SK-N-SH treated with all-trans-retinoic acid at 6 μM for 48 hours (cell line): Measurements from ENCODE around the gene TNPO1.
A peak's percentile ranks its signal among the peaks of the same experiment; 100 is the strongest.

Experiments
- ATAC-seq: fragments of 200-7000 bp; cut with Tn5 transposase; 3 replicates; pipeline ENCODE4 v1.9.1; 2020; ENCODE audit warnings: mild to moderate bottlenecking, moderate library complexity
- ARNTL ChIP-seq: fragments of 450-650 bp; formaldehyde crosslinking; IDR thresholded peaks from 2 replicates; pipeline ENCODE4 v1.5.0; 2020; ENCODE audit warnings: low read depth, mild to moderate bottlenecking, moderate library complexity, borderline replicate concordance
- BACH2 ChIP-seq: fragments of 250-450 bp; sonication (Bioruptor Pico); IDR thresholded peaks from 2 replicates; pipeline ENCODE4 v1.9.0; 2021; ENCODE audit warnings: mild to moderate bottlenecking, borderline replicate concordance
- CSDC2 ChIP-seq: fragments of 250-450 bp; sonication (Bioruptor Pico); IDR thresholded peaks from 2 replicates; pipeline ENCODE4 v1.5.0; 2020; ENCODE audit warnings: mild to moderate bottlenecking, moderate library complexity
- ESRRG ChIP-seq: fragments of 250-450 bp; sonication (Bioruptor Pico); IDR thresholded peaks from 2 replicates; pipeline ENCODE4 v1.6.1; 2021; ENCODE audit warnings: mild to moderate bottlenecking
- GLIS3 ChIP-seq: fragments of 250-450 bp; sonication (Bioruptor Pico); IDR thresholded peaks from 2 replicates; pipeline ENCODE4 v1.5.0; 2020; ENCODE audit warnings: mild to moderate bottlenecking, moderate library complexity
- ISL1 ChIP-seq: fragments of 250-450 bp; sonication (Bioruptor Pico); IDR thresholded peaks from 2 replicates; pipeline ENCODE4 v2.1.2; 2022; ENCODE audit warnings: mild to moderate bottlenecking, moderate library complexity
- OSR1 ChIP-seq: fragments of 250-450 bp; sonication (Bioruptor Pico); IDR thresholded peaks from 2 replicates; pipeline ENCODE4 v1.8.0; 2022; ENCODE audit warnings: moderate library complexity, mild to moderate bottlenecking, inconsistent platforms
- PPARA ChIP-seq: fragments of 250-450 bp; sonication (Bioruptor Pico); IDR thresholded peaks from 2 replicates; pipeline ENCODE4 v1.5.0; 2020; ENCODE audit warnings: mild to moderate bottlenecking, borderline replicate concordance
- RARB ChIP-seq: fragments of 250-450 bp; sonication (Bioruptor Pico); IDR thresholded peaks from 2 replicates; pipeline ENCODE4 v1.8.0; 2021; ENCODE audit warnings: mild to moderate bottlenecking, moderate library complexity
- SNAI2 ChIP-seq: fragments of 250-450 bp; sonication (Bioruptor Pico); IDR thresholded peaks from 2 replicates; pipeline ENCODE4 v1.5.0; 2020; ENCODE audit warnings: mild to moderate bottlenecking, moderate library complexity
- TCF4 ChIP-seq: fragments of 250-450 bp; sonication (Bioruptor Pico); IDR thresholded peaks from 2 replicates; pipeline ENCODE4 v1.8.0; 2021; ENCODE audit warnings: mild to moderate bottlenecking, moderate library complexity, borderline replicate concordance
- ZC3H10 ChIP-seq: fragments of 250-450 bp; sonication (Bioruptor Pico); IDR thresholded peaks from 2 replicates; pipeline ENCODE4 v1.5.1; 2021; ENCODE audit warnings: mild to moderate bottlenecking, moderate library complexity
- ZFP3 ChIP-seq: fragments of 250-450 bp; sonication (Bioruptor Pico); IDR thresholded peaks from 2 replicates; pipeline ENCODE4 v1.5.0; 2020; ENCODE audit warnings: mild to moderate bottlenecking, moderate library complexity
- ZNF565 ChIP-seq: fragments of 450-650 bp; formaldehyde crosslinking; conservative IDR thresholded peaks from 2 replicates; pipeline ENCODE4 v1.5.0; 2020; ENCODE audit warnings: low read depth, mild to moderate bottlenecking, moderate library complexity
- ZNF70 ChIP-seq: fragments of 450-650 bp; formaldehyde crosslinking; IDR thresholded peaks from 2 replicates; pipeline ENCODE4 v1.5.0; 2020; ENCODE audit warnings: mild to moderate bottlenecking, moderate library complexity
- TF ChIP-seq, protein P1 (sequence below): fragments of 250-450 bp; sonication (Bioruptor Pico); IDR thresholded peaks from 2 replicates; pipeline ENCODE4 v1.5.1; 2021; ENCODE audit warnings: mild to moderate bottlenecking, moderate library complexity
- TF ChIP-seq, protein P2 (sequence below): fragments of 250-450 bp; sonication (Bioruptor Pico); IDR thresholded peaks from 2 replicates; pipeline ENCODE4 v1.8.0; 2020; ENCODE audit warnings: mild to moderate bottlenecking, moderate library complexity, borderline replicate concordance
- TF ChIP-seq, protein P3 (sequence below): fragments of 250-450 bp; sonication (Bioruptor Pico); IDR thresholded peaks from 2 replicates; pipeline ENCODE4 v1.5.0; 2020; ENCODE audit warnings: mild to moderate bottlenecking, moderate library complexity
- TF ChIP-seq, protein P4 (sequence below): fragments of 250-450 bp; sonication (Bioruptor Pico); IDR thresholded peaks from 2 replicates; pipeline ENCODE4 v1.5.1; 2020; ENCODE audit warnings: low read depth, mild to moderate bottlenecking, moderate library complexity

TNPO1 gene

DNA sequence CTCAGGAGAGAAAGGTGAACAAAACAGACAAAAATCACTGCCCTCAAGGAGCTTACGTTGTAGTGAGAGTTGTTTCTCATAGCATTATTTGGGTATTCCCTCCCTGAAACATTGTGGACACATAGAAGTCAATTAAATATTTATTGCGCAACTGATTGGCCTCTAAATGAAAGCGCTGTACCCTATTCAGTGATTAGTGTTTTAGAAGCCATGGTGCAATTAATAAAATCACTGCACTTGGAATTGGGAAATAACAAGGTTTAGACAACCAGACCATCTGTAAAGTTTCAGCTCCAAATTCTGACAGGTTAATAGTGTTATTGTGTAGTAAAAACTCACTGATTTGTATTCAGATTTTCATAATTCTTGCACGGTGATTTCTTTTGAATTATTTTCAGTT, 35.9 kb downstream of the TNPO1 start:
- no peak for ATAC-seq
- TF ChIP-seq CSDC2 (CRISPR knock-in tag), result no peak
- TF ChIP-seq RARB, result no peak
- no peak for TF ChIP-seq ARNTL (CRISPR knock-in tag)
- no peak for TF ChIP-seq GLIS3
- TF ChIP-seq ZNF70 (CRISPR knock-in tag), result no peak
- no peak for TF ChIP-seq PPARA
- no peak for TF ChIP-seq TCF4 (CRISPR knock-in tag)
- TF ChIP-seq, protein P1, sequence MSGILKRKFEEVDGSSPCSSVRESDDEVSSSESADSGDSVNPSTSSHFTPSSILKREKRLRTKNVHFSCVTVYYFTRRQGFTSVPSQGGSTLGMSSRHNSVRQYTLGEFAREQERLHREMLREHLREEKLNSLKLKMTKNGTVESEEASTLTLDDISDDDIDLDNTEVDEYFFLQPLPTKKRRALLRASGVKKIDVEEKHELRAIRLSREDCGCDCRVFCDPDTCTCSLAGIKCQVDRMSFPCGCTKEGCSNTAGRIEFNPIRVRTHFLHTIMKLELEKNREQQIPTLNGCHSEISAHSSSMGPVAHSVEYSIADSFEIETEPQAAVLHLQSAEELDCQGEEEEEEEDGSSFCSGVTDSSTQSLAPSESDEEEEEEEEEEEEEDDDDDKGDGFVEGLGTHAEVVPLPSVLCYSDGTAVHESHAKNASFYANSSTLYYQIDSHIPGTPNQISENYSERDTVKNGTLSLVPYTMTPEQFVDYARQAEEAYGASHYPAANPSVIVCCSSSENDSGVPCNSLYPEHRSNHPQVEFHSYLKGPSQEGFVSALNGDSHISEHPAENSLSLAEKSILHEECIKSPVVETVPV (CRISPR knock-in tag), result no peak
- TF ChIP-seq, protein P2, sequence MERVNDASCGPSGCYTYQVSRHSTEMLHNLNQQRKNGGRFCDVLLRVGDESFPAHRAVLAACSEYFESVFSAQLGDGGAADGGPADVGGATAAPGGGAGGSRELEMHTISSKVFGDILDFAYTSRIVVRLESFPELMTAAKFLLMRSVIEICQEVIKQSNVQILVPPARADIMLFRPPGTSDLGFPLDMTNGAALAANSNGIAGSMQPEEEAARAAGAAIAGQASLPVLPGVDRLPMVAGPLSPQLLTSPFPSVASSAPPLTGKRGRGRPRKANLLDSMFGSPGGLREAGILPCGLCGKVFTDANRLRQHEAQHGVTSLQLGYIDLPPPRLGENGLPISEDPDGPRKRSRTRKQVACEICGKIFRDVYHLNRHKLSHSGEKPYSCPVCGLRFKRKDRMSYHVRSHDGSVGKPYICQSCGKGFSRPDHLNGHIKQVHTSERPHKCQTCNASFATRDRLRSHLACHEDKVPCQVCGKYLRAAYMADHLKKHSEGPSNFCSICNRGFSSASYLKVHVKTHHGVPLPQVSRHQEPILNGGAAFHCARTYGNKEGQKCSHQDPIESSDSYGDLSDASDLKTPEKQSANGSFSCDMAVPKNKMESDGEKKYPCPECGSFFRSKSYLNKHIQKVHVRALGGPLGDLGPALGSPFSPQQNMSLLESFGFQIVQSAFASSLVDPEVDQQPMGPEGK, result no peak
- no peak for TF ChIP-seq ZNF565 (CRISPR knock-in tag)
- TF ChIP-seq ISL1, result no peak
- TF ChIP-seq, protein P3, sequence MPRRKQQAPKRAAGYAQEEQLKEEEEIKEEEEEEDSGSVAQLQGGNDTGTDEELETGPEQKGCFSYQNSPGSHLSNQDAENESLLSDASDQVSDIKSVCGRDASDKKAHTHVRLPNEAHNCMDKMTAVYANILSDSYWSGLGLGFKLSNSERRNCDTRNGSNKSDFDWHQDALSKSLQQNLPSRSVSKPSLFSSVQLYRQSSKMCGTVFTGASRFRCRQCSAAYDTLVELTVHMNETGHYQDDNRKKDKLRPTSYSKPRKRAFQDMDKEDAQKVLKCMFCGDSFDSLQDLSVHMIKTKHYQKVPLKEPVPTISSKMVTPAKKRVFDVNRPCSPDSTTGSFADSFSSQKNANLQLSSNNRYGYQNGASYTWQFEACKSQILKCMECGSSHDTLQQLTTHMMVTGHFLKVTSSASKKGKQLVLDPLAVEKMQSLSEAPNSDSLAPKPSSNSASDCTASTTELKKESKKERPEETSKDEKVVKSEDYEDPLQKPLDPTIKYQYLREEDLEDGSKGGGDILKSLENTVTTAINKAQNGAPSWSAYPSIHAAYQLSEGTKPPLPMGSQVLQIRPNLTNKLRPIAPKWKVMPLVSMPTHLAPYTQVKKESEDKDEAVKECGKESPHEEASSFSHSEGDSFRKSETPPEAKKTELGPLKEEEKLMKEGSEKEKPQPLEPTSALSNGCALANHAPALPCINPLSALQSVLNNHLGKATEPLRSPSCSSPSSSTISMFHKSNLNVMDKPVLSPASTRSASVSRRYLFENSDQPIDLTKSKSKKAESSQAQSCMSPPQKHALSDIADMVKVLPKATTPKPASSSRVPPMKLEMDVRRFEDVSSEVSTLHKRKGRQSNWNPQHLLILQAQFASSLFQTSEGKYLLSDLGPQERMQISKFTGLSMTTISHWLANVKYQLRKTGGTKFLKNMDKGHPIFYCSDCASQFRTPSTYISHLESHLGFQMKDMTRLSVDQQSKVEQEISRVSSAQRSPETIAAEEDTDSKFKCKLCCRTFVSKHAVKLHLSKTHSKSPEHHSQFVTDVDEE (CRISPR knock-in tag), result no peak
- no peak for TF ChIP-seq OSR1 (CRISPR knock-in tag)

DNA sequence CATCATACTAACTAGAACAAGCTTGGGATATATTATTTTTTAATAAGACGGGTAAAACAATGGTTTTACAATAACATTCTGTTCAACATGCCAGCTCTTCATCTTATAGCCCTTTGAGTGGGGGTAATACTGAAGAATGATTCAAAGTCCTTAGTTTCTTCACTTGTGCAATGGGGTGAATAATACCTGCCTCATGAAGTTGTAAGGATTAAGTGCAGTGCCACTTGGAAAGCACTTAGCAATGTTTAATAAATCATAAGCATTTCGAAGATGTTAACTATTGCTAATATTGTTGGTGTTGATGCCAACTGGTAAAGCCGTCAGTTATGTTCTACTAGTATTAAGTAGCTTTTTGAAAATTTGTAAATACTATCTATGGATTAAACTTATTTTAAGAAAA, 38.0 kb downstream of the TNPO1 start:
- no peak for ATAC-seq

DNA sequence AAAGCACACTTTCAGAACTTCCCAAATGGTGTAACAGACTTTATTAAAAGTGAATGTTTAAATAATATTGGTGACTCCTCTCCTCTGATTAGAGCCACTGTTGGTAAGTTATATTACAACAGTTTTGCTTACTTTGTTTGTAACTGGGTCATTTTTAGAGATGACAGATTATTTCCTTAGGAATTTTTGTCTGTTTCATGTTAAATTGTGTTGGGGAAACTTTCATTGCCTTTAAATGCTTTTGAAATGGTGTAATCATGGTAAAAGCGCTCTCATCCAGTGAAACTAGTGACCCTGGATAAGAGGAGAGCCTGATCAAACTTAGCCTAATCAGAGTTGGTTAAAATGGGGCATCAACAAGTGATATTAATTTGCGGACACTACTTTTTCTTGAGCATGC, 39.4 kb downstream of the TNPO1 start:
- TF ChIP-seq BACH2 (CRISPR knock-in tag) (no peak), ZFP3 (no peak), ESRRG (no peak), SNAI2 (CRISPR knock-in tag) (no peak), RARB (no peak), ZC3H10 (CRISPR knock-in tag) (no peak)
- no peak for ATAC-seq

More for the DNA sequence above, 38.0 kb downstream of the TNPO1 start:
- TF ChIP-seq ISL1, result peak; percentile 54
- TF ChIP-seq, protein P3 (CRISPR knock-in tag), result no peak

DNA sequence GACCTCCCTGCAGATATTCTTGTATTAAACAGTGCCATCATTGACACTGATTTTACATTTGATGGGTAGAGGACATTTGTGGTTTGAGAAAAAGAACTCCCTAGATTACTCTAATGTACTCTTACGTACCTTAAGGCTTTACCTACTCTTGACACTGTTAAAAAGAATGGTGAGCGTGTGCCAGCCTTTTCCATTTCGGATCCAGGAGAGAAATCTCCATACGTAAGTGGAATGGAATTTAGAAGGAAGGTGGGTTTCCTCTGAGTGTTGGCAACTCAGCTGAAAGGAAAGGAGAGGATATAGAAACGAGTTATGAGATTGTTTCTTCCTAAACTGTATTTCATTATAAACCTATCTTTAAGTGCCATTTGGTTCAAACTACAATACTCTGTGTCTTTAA, 40.9 kb downstream of the TNPO1 start:
- no peak for ATAC-seq
- TF ChIP-seq SNAI2 (CRISPR knock-in tag) (no peak), BACH2 (CRISPR knock-in tag) (no peak), ZFP3 (no peak), PPARA (no peak), ARNTL (CRISPR knock-in tag) (no peak), CSDC2 (CRISPR knock-in tag) (no peak), ZNF565 (CRISPR knock-in tag) (no peak), RARB (no peak), OSR1 (CRISPR knock-in tag) (no peak)
- TF ChIP-seq, protein P4, sequence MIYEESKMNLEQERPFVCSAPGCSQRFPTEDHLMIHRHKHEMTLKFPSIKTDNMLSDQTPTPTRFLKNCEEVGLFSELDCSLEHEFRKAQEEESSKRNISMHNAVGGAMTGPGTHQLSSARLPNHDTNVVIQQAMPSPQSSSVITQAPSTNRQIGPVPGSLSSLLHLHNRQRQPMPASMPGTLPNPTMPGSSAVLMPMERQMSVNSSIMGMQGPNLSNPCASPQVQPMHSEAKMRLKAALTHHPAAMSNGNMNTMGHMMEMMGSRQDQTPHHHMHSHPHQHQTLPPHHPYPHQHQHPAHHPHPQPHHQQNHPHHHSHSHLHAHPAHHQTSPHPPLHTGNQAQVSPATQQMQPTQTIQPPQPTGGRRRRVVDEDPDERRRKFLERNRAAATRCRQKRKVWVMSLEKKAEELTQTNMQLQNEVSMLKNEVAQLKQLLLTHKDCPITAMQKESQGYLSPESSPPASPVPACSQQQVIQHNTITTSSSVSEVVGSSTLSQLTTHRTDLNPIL (CRISPR knock-in tag), result no peak
- TF ChIP-seq, protein P3 (CRISPR knock-in tag), result no peak
- TF ChIP-seq, protein P1 (CRISPR knock-in tag), result no peak
